Ishikawa (cell line): Measurements from ENCODE around the gene TGFBR3.

Source experiments
- FOXM1 ChIP-seq: IDR thresholded peaks from 2 replicates; pipeline ENCODE4 v1.6.1; 2012; ENCODE audit warnings: low read depth, borderline replicate concordance
- TAF1 ChIP-seq: IDR thresholded peaks from 2 replicates; pipeline ENCODE4 v1.6.1; 2012; ENCODE audit warnings: low read depth, mild to moderate bottlenecking
- TF ChIP-seq, protein P1 (sequence below): IDR thresholded peaks from 2 replicates; pipeline ENCODE4 v1.6.1; 2012; ENCODE audit warnings: low read depth, mild to moderate bottlenecking
- TF ChIP-seq, protein P2 (sequence below): IDR thresholded peaks from 2 replicates; pipeline ENCODE4 v1.6.1; 2012

- TF ChIP-seq TAF1 (no peak), FOXM1 (no peak)
- TF ChIP-seq, protein P1, sequence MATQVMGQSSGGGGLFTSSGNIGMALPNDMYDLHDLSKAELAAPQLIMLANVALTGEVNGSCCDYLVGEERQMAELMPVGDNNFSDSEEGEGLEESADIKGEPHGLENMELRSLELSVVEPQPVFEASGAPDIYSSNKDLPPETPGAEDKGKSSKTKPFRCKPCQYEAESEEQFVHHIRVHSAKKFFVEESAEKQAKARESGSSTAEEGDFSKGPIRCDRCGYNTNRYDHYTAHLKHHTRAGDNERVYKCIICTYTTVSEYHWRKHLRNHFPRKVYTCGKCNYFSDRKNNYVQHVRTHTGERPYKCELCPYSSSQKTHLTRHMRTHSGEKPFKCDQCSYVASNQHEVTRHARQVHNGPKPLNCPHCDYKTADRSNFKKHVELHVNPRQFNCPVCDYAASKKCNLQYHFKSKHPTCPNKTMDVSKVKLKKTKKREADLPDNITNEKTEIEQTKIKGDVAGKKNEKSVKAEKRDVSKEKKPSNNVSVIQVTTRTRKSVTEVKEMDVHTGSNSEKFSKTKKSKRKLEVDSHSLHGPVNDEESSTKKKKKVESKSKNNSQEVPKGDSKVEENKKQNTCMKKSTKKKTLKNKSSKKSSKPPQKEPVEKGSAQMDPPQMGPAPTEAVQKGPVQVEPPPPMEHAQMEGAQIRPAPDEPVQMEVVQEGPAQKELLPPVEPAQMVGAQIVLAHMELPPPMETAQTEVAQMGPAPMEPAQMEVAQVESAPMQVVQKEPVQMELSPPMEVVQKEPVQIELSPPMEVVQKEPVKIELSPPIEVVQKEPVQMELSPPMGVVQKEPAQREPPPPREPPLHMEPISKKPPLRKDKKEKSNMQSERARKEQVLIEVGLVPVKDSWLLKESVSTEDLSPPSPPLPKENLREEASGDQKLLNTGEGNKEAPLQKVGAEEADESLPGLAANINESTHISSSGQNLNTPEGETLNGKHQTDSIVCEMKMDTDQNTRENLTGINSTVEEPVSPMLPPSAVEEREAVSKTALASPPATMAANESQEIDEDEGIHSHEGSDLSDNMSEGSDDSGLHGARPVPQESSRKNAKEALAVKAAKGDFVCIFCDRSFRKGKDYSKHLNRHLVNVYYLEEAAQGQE: no peak
- TF ChIP-seq, protein P2, sequence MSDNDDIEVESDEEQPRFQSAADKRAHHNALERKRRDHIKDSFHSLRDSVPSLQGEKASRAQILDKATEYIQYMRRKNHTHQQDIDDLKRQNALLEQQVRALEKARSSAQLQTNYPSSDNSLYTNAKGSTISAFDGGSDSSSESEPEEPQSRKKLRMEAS: no peak
These were observed 120.0 kb downstream of the TGFBR3 start for GRCh38 chr1:91765880-91766443.
